Progenitor cell of endocrine pancreas (in vitro differentiated cells): ENCODE data around the gene DNAJA4. TPM values are rescaled to one million over a fixed set of nuclear protein-coding genes. Genes with fewer than 3 reads are reported as not detected.
A peak's percentile ranks its signal among the peaks of the same experiment; 100 is the strongest.

ENCODE experiments used
- DNase-seq: peaks from one replicate; pipeline ENCODE4 v3.0.0; 2021; ENCODE audit warnings: low spot score; ENCODE audit not compliant: unreplicated experiment
- H3K27ac Mint-ChIP-seq: 2 replicates; pipeline ENCODE4 v1.8.0; 2021; ENCODE audit warnings: mild to moderate bottlenecking, moderate library complexity, mixed read lengths
- H3K27me3 Mint-ChIP-seq: 2 replicates; pipeline ENCODE4 v1.8.0; 2021; ENCODE audit warnings: mixed read lengths
- H3K36me3 Mint-ChIP-seq: 2 replicates; pipeline ENCODE4 v1.8.0; 2022; ENCODE audit warnings: mixed read lengths; ENCODE audit not compliant: insufficient read depth
- H3K4me1 Mint-ChIP-seq: 2 replicates; pipeline ENCODE4 v1.8.0; 2021; ENCODE audit warnings: low read depth, mixed read lengths
- H3K4me3 Mint-ChIP-seq: 2 replicates; pipeline ENCODE4 v1.8.0; 2021; ENCODE audit warnings: low read depth, mild to moderate bottlenecking, moderate library complexity, mixed read lengths
- H3K9me3 Mint-ChIP-seq: 2 replicates; pipeline ENCODE4 v1.8.0; 2021; ENCODE audit warnings: low read depth, mixed read lengths
- CTCF ChIP-seq: fragments of 200-600 bp; sonication (generic); IDR thresholded peaks from one replicate; pipeline ENCODE4 v1.5.0; 2021; ENCODE audit warnings: antibody characterized with exemption, mild to moderate bottlenecking; ENCODE audit not compliant: unreplicated experiment
- total RNA-seq: library from RNA; stranded (reverse); gene quantifications from 2 replicates; pipeline ENCODE4 v1.2.1, GENCODE V29; 2021

DNAJA4 gene
- total RNA-seq, 1 donor from 2014 or later, result 4.8 TPM

GRCh38 chr15:78316283-78317083 lies 52.1 kb downstream of the DNAJA4 start:
- no peak overlapping the region for H3K4me3 Mint-ChIP-seq

GRCh38 chr15:78317145-78317836 lies 52.9 kb downstream of the DNAJA4 start:
- DNase-seq, result no peak
- H3K4me3 Mint-ChIP-seq, result no peak overlapping the region
- no peak for TF ChIP-seq CTCF
- no peak overlapping the region for H3K27ac Mint-ChIP-seq
- H3K9me3 Mint-ChIP-seq, result no peaks in the 10 kb centered on the region
- H3K4me1 Mint-ChIP-seq, result peaks cover 12% of the 10 kb centered on the region
- no peaks in the 10 kb centered on the region for H3K36me3 Mint-ChIP-seq
- peaks cover 28% of the 10 kb centered on the region for H3K27me3 Mint-ChIP-seq

More at GRCh38 chr15:78316283-78317083, 52.1 kb downstream of the DNAJA4 start:
- Mint-ChIP-seq H3K27me3 (peaks cover 24% of the 10 kb centered on the region), H3K36me3 (no peaks in the 10 kb centered on the region), H3K27ac (peak overlapping the region; percentile 49), H3K9me3 (no peaks in the 10 kb centered on the region), H3K4me1 (peaks cover 7% of the 10 kb centered on the region)
- no peak for TF ChIP-seq CTCF
- no peak for DNase-seq

GRCh38 chr15:78319588-78319987 lies 55.2 kb downstream of the DNAJA4 start:
- Mint-ChIP-seq H3K27ac (no peak overlapping the region), H3K27me3 (peaks cover 30% of the 10 kb centered on the region), H3K9me3 (no peaks in the 10 kb centered on the region), H3K4me3 (no peak overlapping the region), H3K36me3 (no peaks in the 10 kb centered on the region), H3K4me1 (peaks cover 21% of the 10 kb centered on the region)
- TF ChIP-seq CTCF, result no peak
- DNase-seq, result no peak

- Mint-ChIP-seq H3K4me1 (peaks cover 24% of the 10 kb centered on the region), H3K27ac (no peak overlapping the region), H3K4me3 (no peak overlapping the region), H3K27me3 (peaks cover 36% of the 10 kb centered on the region), H3K9me3 (no peaks in the 10 kb centered on the region), H3K36me3 (no peaks in the 10 kb centered on the region)
- no peak for TF ChIP-seq CTCF
- DNase-seq, result no peak
Measured at GRCh38 chr15:78320183-78320582, 55.8 kb downstream of the DNAJA4 start.

DNA sequence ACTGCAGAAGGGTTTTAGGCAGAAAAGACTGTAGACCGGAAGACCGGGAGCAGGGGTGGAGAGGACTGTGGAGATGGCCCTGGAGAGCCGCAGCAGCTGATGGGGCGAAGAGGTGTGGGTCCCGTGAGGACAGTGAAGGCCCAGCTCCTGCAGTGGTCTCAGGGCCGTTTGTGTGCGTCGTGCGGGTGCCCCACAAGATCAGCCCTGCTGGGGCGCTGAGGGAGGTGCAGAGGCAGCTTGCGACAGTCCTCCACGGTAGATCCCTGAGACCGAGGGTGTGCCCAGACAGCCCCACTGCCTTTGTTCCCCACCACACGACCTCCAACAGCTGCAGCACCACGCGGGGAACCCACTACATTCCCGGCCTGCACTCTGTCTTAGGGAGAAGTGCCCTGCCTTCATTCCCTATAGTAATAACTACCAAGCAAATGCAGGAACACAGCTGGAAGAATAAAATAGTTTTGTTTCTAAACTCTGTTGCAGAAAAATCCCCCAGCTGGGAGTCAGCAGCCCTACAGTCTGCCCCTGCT lies 56.7 kb downstream of the DNAJA4 start:
- no peak for TF ChIP-seq CTCF
- H3K27me3 Mint-ChIP-seq, result peaks cover 37% of the 10 kb centered on the region
- no peaks in the 10 kb centered on the region for H3K36me3 Mint-ChIP-seq
- H3K4me1 Mint-ChIP-seq, result peaks cover 24% of the 10 kb centered on the region
- H3K27ac Mint-ChIP-seq, result no peak overlapping the region
- no peak for DNase-seq
- H3K4me3 Mint-ChIP-seq, result no peak overlapping the region
- H3K9me3 Mint-ChIP-seq, result no peaks in the 10 kb centered on the region
